ENCODE results near the gene ACTR1B. TPM values are rescaled to one million over a fixed set of nuclear protein-coding genes. Genes with fewer than 3 reads are reported as not detected.

Gene ACTR1B
- total and polyA plus RNA-seq, 2 of the 4 experiments (the other 2 are of a cell fraction) = 40.5 to 68.8 TPM

- Histone ChIP-seq H3K4me1 (ENCODE audit: control insufficient read depth, insufficient read depth, low read length) (peaks cover 2% of the 10 kb centered on the region), H3K4me3 (ENCODE audit: insufficient read depth, low read depth, low read length) (no peak overlapping the region), H3K23ac (ENCODE audit: low read depth, low read length) (no peak overlapping the region), H3K36me3 (ENCODE audit: control insufficient read depth, insufficient read depth, low read length) (peaks cover 33% of the 10 kb centered on the region), H3K4ac (ENCODE audit: low read depth, low read length) (no peak overlapping the region), H3K27me3 (ENCODE audit: control insufficient read depth, insufficient read depth, low read length) (no peaks in the 10 kb centered on the region), H4K20me1 (ENCODE audit: insufficient read depth, low read length) (no peaks in the 10 kb centered on the region), H3K9me3 (ENCODE audit: control insufficient read depth, insufficient read depth, low read length) (peaks cover 15% of the 10 kb centered on the region), H3K9me1 (ENCODE audit: insufficient read depth, low read length) (peaks cover 3% of the 10 kb centered on the region; the same call in 1 of the 2 replicates), H4K5ac (ENCODE audit: low read depth, low read length) (no peak overlapping the region), H3K27ac (ENCODE audit: insufficient read depth, low read length) (no peak overlapping the region), H3K14ac (replicated peaks; ENCODE audit: low read depth, low read length) (no peak overlapping the region), H3K79me1 (ENCODE audit: low read depth in 1 of 2, low read length in 2 of 2) (peaks cover 13 to 16% of the 10 kb centered on the region in 2 experiments), H3K9ac (ENCODE audit: low read depth, low read length) (no peak overlapping the region), H2AK5ac (ENCODE audit: low read depth, low read length) (no peak overlapping the region), H4K8ac (ENCODE audit: low read depth in 2 of 2, low read length in 2 of 2) (no peak overlapping the region), H3K56ac (ENCODE audit: extremely low read depth, insufficient read depth, low read length) (no peak overlapping the region), H2BK20ac (ENCODE audit: low read depth, low read length) (no peak overlapping the region), H2BK15ac (ENCODE audit: low read depth, low read length) (no peak overlapping the region), H2BK5ac (ENCODE audit: low read depth, low read length, poor library complexity, severe bottlenecking) (no peak overlapping the region), H2AFZ (replicated peaks; ENCODE audit: low read length, poor library complexity) (no peak overlapping the region), H4K91ac (ENCODE audit: insufficient read depth, low read depth, low read length) (no peak overlapping the region), H3K18ac (ENCODE audit: low read depth, low read length) (no peak overlapping the region), H3K4me2 (ENCODE audit: low read depth, low read length) (no peak overlapping the region), H2BK120ac (ENCODE audit: low read depth, low read length) (no peak overlapping the region), H2AK9ac (replicated peaks; ENCODE audit: low read depth, low read length, poor library complexity) (no peak overlapping the region)
- 100% methylated on average over 2 of the region's 4 CpGs; no CpG with 5 or more reads in 1 of the 2 experiments for WGBS, 2 experiments (ENCODE audit: extremely low coverage in 2 of 2, insufficient read length in 1 of 2)
- DNase-seq = no peak
- ATAC-seq (ENCODE audit: low read depth) = no peak
- dilution Hi-C loops (cut with HindIII; ENCODE audit: low sequenced_read_pairs, unreplicated experiment) = no loop called here
- intact Hi-C loops (cut with micrococcal nuclease) = no loop called here
- CTCF ChIA-PET = interaction anchor here (0.8 kb wide), 1 partner anchor 11 kb away, joined by 3 read pairs; no protein-coding TSS in a partner anchor
- no TSS peak for BruUV-seq (replicated peaks)
- in situ Hi-C loops (cut with MboI; ENCODE audit: low sequenced_read_pairs) = loop anchor here (25.0 kb wide), 1 partner anchor 1589 kb away; no protein-coding TSS in a partner anchor
- POLR2A ChIA-PET (ENCODE audit: unreplicated experiment) = no interaction called here
- TF ChIP-seq MXI1 (IDR thresholded peaks at IDR 0.05; ENCODE audit: borderline replicate concordance, low read depth, low read length) (no peak), RCOR1 (IDR thresholded peaks at IDR 0.05; ENCODE audit: insufficient replicate concordance, low read length) (no peak), SMC3 (IDR thresholded peaks at IDR 0.05; ENCODE audit: low read depth, low read length) (no peak), BHLHE40 (IDR thresholded peaks at IDR 0.05; ENCODE audit: low read depth, low read length) (no peak), NFE2L2 (IDR thresholded peaks at IDR 0.05; ENCODE audit: low read depth, low read length) (no peak), RAD21 (IDR thresholded peaks at IDR 0.05; ENCODE audit: low read length) (no peak), RFX5 (IDR thresholded peaks at IDR 0.05; ENCODE audit: low read depth, low read length) (no peak), FOS (IDR thresholded peaks at IDR 0.05; ENCODE audit: low read depth, low read length) (no peak), CHD1 (IDR thresholded peaks at IDR 0.05; ENCODE audit: low read depth, low read length) (no peak), USF2 (IDR thresholded peaks at IDR 0.05; ENCODE audit: low read depth, low read length) (no peak), MAZ (IDR thresholded peaks at IDR 0.05; ENCODE audit: borderline replicate concordance, low read depth, low read length) (no peak), ELK1 (IDR thresholded peaks at IDR 0.05; ENCODE audit: borderline replicate concordance, low read depth, low read length) (no peak), MAFK (IDR thresholded peaks at IDR 0.05; ENCODE audit: low read depth, low read length) (no peak), CTCF (conservative IDR thresholded peaks at IDR 0.05; ENCODE audit: low read depth, low read length) (no peak), CEBPB (IDR thresholded peaks at IDR 0.05; ENCODE audit: low read depth, low read length) (no peak), POLR2A (IDR thresholded peaks at IDR 0.05; ENCODE audit: low read depth, low read length) (no peak)
These were observed 12.7 kb downstream of the ACTR1B start for GRCh38 chr2:97651114-97651513.
